ENCODE measurements around the gene MSANTD2.

Gene MSANTD2

DNA sequence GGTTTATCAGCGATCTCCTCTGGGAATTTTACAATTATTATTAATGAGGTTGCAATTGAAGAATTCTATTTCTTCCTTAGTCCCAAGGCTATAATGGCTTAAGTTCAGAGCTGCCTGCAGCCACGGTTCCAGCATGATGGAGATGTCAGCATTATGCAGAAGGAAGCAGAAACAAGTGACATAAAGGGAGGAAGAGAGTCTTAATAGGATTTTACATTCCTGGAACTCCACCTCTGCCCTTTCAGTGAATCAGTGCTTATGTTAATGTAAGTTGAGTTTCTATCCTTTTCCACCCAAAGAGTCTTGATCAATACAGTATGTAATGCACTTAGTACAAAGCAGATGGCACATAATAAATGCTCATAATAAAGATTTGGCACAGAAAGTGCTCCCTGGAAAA, 72.1 kb downstream of the MSANTD2 start:
- no peak for DNase-seq

DNA sequence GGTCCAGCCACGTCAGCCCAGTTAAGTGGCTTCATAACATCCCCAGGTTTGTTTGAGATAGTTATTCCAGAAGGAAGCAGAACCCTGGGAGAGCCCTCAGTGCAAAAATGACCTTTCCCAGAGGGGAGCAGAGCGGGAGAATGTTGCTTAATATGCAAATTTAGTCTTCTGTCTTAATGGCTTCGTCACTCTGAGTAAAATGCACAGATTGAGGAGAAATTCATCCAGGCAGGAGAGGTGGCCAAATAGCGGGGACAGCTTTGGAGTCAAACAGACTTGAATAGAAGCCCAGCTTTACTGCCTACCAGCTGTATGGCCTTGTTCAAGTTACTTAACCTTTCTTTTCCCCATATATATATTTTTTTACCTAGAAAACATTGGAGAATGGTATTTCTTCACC, 72.7 kb downstream of the MSANTD2 start:
- no peak for DNase-seq

DNA sequence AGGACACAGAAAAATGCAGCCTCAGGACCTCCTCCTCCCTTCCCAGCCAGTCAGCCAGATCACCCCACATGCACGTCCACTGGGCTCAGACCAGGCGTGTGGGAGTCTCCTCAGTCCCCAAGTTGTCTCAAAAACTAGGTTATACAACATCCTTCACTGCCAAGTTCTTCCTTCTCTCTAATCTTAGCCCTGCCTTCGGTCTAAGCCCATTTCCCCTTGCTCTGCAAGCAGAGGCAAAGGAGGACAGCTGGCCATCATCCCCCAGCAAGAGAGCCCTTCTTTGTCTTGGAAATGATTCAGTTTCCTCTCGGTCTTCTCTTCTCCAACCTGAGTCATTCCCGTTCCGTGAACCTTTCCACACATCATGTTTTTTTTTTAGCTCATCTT, 74.5 kb downstream of the MSANTD2 start:
- DNase-seq: no peak

DNA sequence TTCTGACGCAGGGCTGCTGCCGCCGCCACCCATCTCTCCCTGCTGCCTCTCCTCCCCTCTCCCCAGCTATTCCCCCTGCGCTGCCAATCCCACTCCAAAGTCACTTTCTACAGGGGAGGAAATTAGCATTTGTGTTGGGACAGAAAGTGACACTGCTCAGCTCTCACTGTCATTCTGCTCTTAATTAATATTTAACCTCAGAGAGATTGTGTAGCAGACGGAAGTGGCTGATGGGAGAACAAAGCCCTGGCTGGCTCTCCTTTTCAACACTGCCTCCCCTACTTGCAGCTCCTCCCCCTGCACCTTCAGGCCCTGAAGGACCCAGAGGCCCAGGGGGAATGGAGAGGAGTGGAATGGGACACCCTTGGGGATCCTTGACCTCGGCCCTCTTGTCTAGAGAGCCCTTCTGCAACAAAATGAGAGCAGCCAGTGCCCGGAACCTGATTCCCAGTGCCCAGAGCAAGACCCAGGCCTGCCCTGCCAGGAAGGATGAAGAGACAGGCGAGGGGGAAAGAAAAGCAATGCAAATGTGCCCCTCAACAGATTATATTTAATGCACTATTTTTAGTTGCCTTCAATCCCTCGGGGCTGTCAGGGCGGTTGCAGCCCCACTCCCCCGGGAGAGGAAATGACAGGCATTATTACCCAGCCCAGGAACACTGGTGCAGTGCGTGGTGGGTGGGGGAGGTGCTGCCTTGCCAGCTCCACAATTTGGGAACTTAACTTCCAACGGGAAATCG, 75.1 kb downstream of the MSANTD2 start:
- no peak for DNase-seq

- no peak for DNase-seq
These were observed 78.0 kb downstream of the MSANTD2 start for GRCh38 chr11:124722176-124722575.

- DNase-seq: no peak
These were observed 80.7 kb downstream of the MSANTD2 start for GRCh38 chr11:124719534-124719933.

- DNase-seq: no peak
These were observed 81.4 kb downstream of the MSANTD2 start for GRCh38 chr11:124718801-124719200.

GRCh38 chr11:124717786-124718651, 82.2 kb downstream of the MSANTD2 start:
- no peak for DNase-seq

DNA sequence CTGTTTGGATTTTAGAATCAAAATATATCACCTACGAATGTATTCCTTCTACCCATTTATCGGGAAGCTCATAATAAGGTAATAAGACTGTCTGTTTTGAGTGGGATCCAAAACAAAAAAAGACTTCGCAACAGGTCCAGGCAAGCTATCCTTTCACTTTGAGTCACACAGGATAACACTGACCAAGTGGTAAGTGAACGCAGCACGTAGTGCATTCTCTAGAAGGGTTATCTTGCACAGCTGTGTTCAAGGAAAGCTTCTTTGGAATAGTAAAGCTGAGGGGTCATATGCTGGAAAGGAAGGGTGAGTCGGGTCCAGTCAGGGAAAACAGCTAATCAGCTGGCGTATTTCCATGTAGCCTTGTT, 82.8 kb downstream of the MSANTD2 start:
- DNase-seq: no peak

- DNase-seq: no peak
These were observed 83.6 kb downstream of the MSANTD2 start for GRCh38 chr11:124716591-124716990.

Measured in stimulated activated CD4-positive, alpha-beta T cell treated with anti-CD3 and anti-CD28 coated beads, Interleukin-4, amount 100 ng/mL, for 1 hour (primary cell).